Naive thymus-derived CD4-positive, alpha-beta T cell (primary cell): ENCODE results near the gene HNRNPUL1. TPM values are rescaled to one million over a fixed set of nuclear protein-coding genes. Genes with fewer than 3 reads are reported as not detected.

ENCODE experiments used
- ATAC-seq: fragments of 150-1000 bp; cut with Tn5 transposase; 2 replicates; pipeline ENCODE4 v1.10.0; 2021; ENCODE audit warnings: mild to moderate bottlenecking, moderate library complexity
- CTCF ChIA-PET: fragments of 350-600 bp; sonication (Branson Sonifier 250); formaldehyde crosslinking; loops from one replicate; lab custom pipeline; 2021; ENCODE audit warnings: antibody characterized with exemption; lab: Charles Lee
- POLR2A ChIA-PET: fragments of 350-600 bp; sonication (Branson Sonifier 250); formaldehyde crosslinking; loops from one replicate; lab custom pipeline; 2021; ENCODE audit warnings: antibody characterized with exemption, inconsistent platforms; lab: Charles Lee
- DNase-seq, 9 donors: peaks; one replicate each; pipeline versions ENCODE4 v3.0.0 to v3.0.0-alpha.2; 2020 to 2022; ENCODE audit warnings: mixed read lengths in 1 of 9
- H3K27ac ChIP-seq: one replicate; pipeline ENCODE4 v1.7.0; 2013; ENCODE audit warnings: mild to moderate bottlenecking, low read depth, low read length, moderate library complexity
- H3K27me3 ChIP-seq, 2 donors: one replicate each; pipeline ENCODE4 v1.7.0; 2013; ENCODE audit warnings: low read length in 2 of 2, mild to moderate bottlenecking in 2 of 2, moderate library complexity in 2 of 2; ENCODE audit not compliant: control insufficient read depth in 2 of 2, insufficient read depth in 2 of 2
- H3K36me3 ChIP-seq, 3 experiments: 1 replicate in 2 of 3; 2 replicates in 1 of 3; pipeline ENCODE4 v1.7.0; 2013; ENCODE audit warnings: low read length in 3 of 3, mild to moderate bottlenecking in 3 of 3, moderate library complexity in 1 of 3; ENCODE audit not compliant: insufficient read depth in 3 of 3, control insufficient read depth in 2 of 3
- H3K4me1 ChIP-seq, 2 donors: one replicate each; pipeline ENCODE4 v1.7.0; 2013; ENCODE audit warnings: low read length in 2 of 2, mild to moderate bottlenecking in 2 of 2, moderate library complexity in 1 of 2; ENCODE audit not compliant: control insufficient read depth in 2 of 2, insufficient read depth in 2 of 2
- H3K4me3 ChIP-seq: 2 replicates; pipeline ENCODE4 v1.7.0; 2013; ENCODE audit warnings: mild to moderate bottlenecking, low read length
- H3K9me3 ChIP-seq, 3 experiments: 1 replicate in 2 of 3; 2 replicates in 1 of 3; pipeline ENCODE4 v1.7.0; 2013; ENCODE audit warnings: low read length in 3 of 3; ENCODE audit not compliant: control insufficient read depth in 2 of 3
- H3K27ac Mint-ChIP-seq, 9 donors: one replicate each; pipeline ENCODE4 v1.8.0; 2020 to 2022; ENCODE audit warnings: mixed read lengths in 9 of 9, mild to moderate bottlenecking in 8 of 9, moderate library complexity in 5 of 9, inconsistent platforms in 2 of 9
- H3K27me3 Mint-ChIP-seq, 5 donors: one replicate each; pipeline ENCODE4 v1.8.0; 2021 to 2022; ENCODE audit warnings: mixed read lengths in 5 of 5, mild to moderate bottlenecking in 1 of 5
- H3K36me3 Mint-ChIP-seq, 5 donors: one replicate each; pipeline ENCODE4 v1.8.0; 2020 to 2022; ENCODE audit warnings: mixed read lengths in 5 of 5, mild to moderate bottlenecking in 3 of 5, inconsistent platforms in 1 of 5
- H3K4me1 Mint-ChIP-seq, 7 donors: one replicate each; pipeline ENCODE4 v1.8.0; 2020 to 2022; ENCODE audit warnings: mixed read lengths in 7 of 7, mild to moderate bottlenecking in 3 of 7, inconsistent platforms in 1 of 7
- H3K4me3 Mint-ChIP-seq, 10 donors: one replicate each; pipeline ENCODE4 v1.8.0; 2020 to 2022; ENCODE audit warnings: mild to moderate bottlenecking in 10 of 10, mixed read lengths in 10 of 10, moderate library complexity in 6 of 10, inconsistent platforms in 2 of 10
- H3K9me3 Mint-ChIP-seq, 11 donors: one replicate each; pipeline ENCODE4 v1.8.0; 2020 to 2022; ENCODE audit warnings: mixed read lengths in 11 of 11, mild to moderate bottlenecking in 4 of 11, inconsistent platforms in 1 of 11, moderate library complexity in 1 of 11
- intact Hi-C, 2 donors: fragments of 100-400 bp; cut with micrococcal nuclease; formaldehyde crosslinking; loops; one replicate each; pipeline ENCODE4 v1.15.1; 2023
- polyA plus RNA-seq, 2 donors: library from polyadenylated mRNA; unstranded; fragments of 300-500 nt; fragmentation: Illumina TruSeq; gene quantifications; one replicate each; pipeline ENCODE4 v1.2.3, GENCODE V29; 2021
- total RNA-seq, 6 experiments: library from RNA in 5 of 6; stranded (reverse) in 5 of 6; gene quantifications; 1 replicate in 5 of 6; 2 replicates in 1 of 6; pipeline ENCODE4 v1.2.3 and lab custom pipeline; 2021 to 2026

The HNRNPUL1 gene
- total and polyA plus RNA-seq, 7 experiments from 2014 or later, result 51.4 to 319 (median 270) TPM

DNA sequence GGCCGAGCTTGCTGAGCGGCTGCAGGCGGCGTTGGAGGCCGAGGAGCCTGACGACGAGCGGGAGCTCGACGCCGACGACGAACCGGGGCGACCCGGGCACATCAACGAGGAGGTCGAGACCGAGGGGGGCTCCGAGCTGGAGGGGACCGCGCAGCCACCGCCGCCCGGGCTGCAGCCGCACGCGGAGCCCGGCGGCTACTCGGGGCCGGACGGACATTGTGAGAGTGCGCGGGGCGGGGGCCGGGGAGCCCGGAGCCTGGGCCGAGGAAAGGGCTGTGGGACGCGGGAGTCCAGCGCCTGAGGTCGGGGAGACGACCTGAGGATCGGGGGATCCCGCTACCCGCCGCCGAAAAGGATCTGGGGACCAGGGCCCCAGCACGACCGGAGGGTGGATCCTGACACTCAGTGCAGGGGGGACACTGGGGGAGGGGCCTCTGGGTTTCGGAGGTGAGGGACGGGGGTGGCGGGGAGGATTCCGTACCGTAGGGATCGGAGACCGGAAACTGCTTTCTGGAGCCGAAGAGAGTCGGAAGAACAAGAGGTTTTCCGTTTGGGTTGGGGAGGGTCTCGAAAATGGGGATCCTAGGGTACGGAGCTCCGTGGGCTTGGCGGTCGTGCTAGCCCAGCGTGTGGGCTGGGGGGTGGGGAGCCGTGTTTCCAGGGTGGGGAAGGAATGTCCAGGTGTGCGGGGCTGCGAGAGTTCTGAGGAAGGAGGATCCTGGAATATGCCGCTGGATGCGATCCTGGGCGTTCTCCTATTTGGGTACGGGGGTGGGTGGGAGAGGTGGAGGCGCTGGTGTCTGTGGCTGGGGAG, 616 bp downstream of the HNRNPUL1 start:
- peak overlapping the region; percentile 77 for H3K4me3 ChIP-seq

DNA sequence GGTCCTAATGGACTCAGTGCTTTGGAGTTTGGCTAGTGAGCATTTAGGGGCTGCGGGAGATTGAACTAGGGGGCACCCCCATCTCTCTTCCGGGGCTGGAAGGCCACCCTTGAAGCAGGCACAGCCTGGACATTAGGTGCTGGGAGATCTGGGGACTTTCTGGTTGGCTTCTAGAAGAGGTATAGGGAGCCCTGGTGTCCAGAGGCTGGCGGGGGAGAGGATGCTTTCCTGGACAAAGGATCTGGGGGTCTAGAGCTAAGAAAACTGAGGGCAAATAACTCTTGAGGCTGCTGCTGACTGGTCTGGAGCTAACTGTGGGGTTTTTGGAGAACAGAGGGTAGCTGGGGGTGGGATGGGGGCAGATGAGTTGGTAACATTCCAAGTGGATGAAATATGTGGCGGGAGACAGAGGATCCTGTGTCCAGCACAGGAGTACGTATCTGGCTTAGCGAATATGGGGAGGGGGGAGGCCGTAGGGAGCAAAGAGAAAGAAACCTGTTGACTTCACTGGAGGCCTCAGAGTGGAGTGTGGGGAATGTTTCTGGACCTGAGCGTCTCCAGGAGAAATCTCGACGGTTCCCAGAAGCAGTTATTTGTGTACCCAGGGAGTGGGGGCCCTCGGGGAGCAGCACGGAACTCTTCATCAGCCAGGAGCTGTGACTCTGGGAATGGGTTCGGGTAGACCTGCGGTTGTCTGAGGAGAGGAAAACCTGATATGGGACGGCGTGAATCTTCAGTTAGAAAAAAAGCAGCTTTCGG, 1.4 kb downstream of the HNRNPUL1 start:
- POLR2A ChIA-PET, result interaction anchor here (0.6 to 9.6 kb wide), 13 partner anchors 11 to 467 kb away, joined by 3 to 339 read pairs (median 5); partner anchors contain the start of genes CCDC97, EGLN2 and TGFB1
- peak in 2 of 9 donors; percentile 9 to 13 for DNase-seq
- intact Hi-C loops, result loop anchor here in 1 of 2 donors (10.0 kb wide), 1 partner anchor 691 kb away; the partner anchor contains the start of gene SHKBP1
- H3K9me3 Mint-ChIP-seq, result peaks cover 0 to 18% (median 0%) of the 10 kb centered on the region in 11 donors
- CTCF ChIA-PET, result interaction anchor here (1.0 to 5.5 kb wide), 6 partner anchors 32 to 88 kb away, joined by 3 to 55 read pairs (median 6); partner anchors contain the start of gene TGFB1
- peaks cover 0 to 8% (median 0%) of the 10 kb centered on the region in 5 donors for H3K27me3 Mint-ChIP-seq
- H3K4me1 ChIP-seq, result peaks cover 22 to 30% of the 10 kb centered on the region in 2 donors
- peak overlapping the region; percentile 77 for H3K4me3 ChIP-seq
- no peaks in the 10 kb centered on the region for H3K27me3 ChIP-seq
- peak overlapping the region; percentile 97 to 100 (median 100) for H3K27ac Mint-ChIP-seq
- peaks cover 0 to 29% (median 5%) of the 10 kb centered on the region in 5 donors for H3K36me3 Mint-ChIP-seq
- H3K9me3 ChIP-seq, result no peaks in the 10 kb centered on the region
- peaks cover 4 to 51% (median 14%) of the 10 kb centered on the region in 3 experiments for H3K36me3 ChIP-seq
- H3K4me1 Mint-ChIP-seq, result peaks cover 33 to 59% (median 41%) of the 10 kb centered on the region in 7 donors
- ATAC-seq, result no peak
- peak overlapping the region; percentile 94 to 100 (median 98) for H3K4me3 Mint-ChIP-seq
- peak overlapping the region; percentile 99 for H3K27ac ChIP-seq

More for the DNA sequence above, 616 bp downstream of the HNRNPUL1 start:
- no peak for ATAC-seq
- Mint-ChIP-seq H3K9me3 (peaks cover 0 to 18% (median 0%) of the 10 kb centered on the region in 11 donors), H3K4me1 (peaks cover 33 to 61% (median 41%) of the 10 kb centered on the region in 7 donors), H3K4me3 (peak overlapping the region; percentile 95 to 100 (median 98)), H3K36me3 (peaks cover 0 to 29% (median 5%) of the 10 kb centered on the region in 5 donors), H3K27ac (peak overlapping the region; percentile 99 to 100 (median 100)), H3K27me3 (peaks cover 0 to 8% (median 0%) of the 10 kb centered on the region in 5 donors)
- peak in 8 of 9 donors; percentile 42 to 68 (median 52) for DNase-seq
- Histone ChIP-seq H3K9me3 (no peaks in the 10 kb centered on the region), H3K27ac (peak overlapping the region; percentile 99), H3K4me1 (peaks cover 22 to 30% of the 10 kb centered on the region in 2 donors), H3K36me3 (peaks cover 4 to 44% (median 13%) of the 10 kb centered on the region in 3 experiments), H3K27me3 (no peaks in the 10 kb centered on the region)
- ChIA-PET CTCF (interaction anchor here (0.5 to 5.5 kb wide), 10 partner anchors 10 to 734 kb away, joined by 3 to 55 read pairs (median 5); partner anchors contain the start of gene TGFB1), POLR2A (interaction anchor here (0.7 to 9.6 kb wide), 26 partner anchors 9 to 694 kb away, joined by 3 to 339 read pairs (median 7); partner anchors contain the start of genes ACTMAP, B9D2, CCDC97 and EGLN2)
- intact Hi-C loops, result loop anchor here (1.0 to 10.0 kb wide), 11 partner anchors 288 to 1922 kb away; partner anchors contain the start of genes BLVRB (in 1 of the 2), CIC (in 1 of the 2), DYRK1B (in 1 of the 2) and RAB4B (in 1 of the 2)

DNA sequence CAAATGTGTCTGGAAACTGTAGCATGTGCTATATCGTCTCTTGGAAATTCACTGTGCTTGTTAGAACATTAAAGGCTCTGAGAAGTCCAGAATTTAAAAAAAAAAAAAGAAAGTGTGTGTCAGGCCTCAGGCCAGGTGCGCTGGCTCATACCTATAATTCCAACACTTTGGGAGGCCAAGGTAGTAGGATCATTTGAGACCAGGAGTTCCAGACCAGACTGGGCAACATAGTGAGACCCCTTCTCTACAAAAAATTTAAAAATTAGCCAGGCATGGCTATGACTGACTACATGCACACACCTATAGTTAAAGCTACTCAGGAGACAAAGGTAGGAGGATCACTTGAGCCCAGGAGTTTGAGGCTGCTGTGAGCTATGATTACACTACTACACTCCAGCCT, 4.9 kb downstream of the HNRNPUL1 start:
- peaks cover 18 to 41% (median 37%) of the 10 kb centered on the region in 5 donors for H3K36me3 Mint-ChIP-seq
- peak overlapping the region in 1 of 9 donors; percentile 31 for H3K27ac Mint-ChIP-seq
- peak overlapping the region in 1 of 10 donors; percentile 41 for H3K4me3 Mint-ChIP-seq
- ATAC-seq (no peak), DNase-seq (no peak)
- Histone ChIP-seq H3K36me3 (peaks cover 38 to 85% (median 44%) of the 10 kb centered on the region in 3 experiments), H3K27ac (no peak overlapping the region), H3K4me1 (peaks cover 13 to 24% of the 10 kb centered on the region in 2 donors), H3K27me3 (no peaks in the 10 kb centered on the region), H3K9me3 (no peaks in the 10 kb centered on the region), H3K4me3 (no peak overlapping the region)
- intact Hi-C loops, result loop anchor here in 1 of 2 donors (10.0 kb wide), 1 partner anchor 694 kb away; the partner anchor contains the start of gene SHKBP1
- peaks cover 0 to 1% (median 0%) of the 10 kb centered on the region in 5 donors for H3K27me3 Mint-ChIP-seq
- ChIA-PET CTCF (interaction anchor here (0.7 kb wide), 1 partner anchor 30 kb away, joined by 3 read pairs; no protein-coding TSS in a partner anchor), POLR2A (interaction anchor here (0.6 kb wide), 1 partner anchor 9 kb away, joined by 3 read pairs; no protein-coding TSS in a partner anchor)
- H3K9me3 Mint-ChIP-seq, result peaks cover 0 to 2% (median 0%) of the 10 kb centered on the region in 11 donors
- peaks cover 24 to 40% (median 35%) of the 10 kb centered on the region in 7 donors for H3K4me1 Mint-ChIP-seq

DNA sequence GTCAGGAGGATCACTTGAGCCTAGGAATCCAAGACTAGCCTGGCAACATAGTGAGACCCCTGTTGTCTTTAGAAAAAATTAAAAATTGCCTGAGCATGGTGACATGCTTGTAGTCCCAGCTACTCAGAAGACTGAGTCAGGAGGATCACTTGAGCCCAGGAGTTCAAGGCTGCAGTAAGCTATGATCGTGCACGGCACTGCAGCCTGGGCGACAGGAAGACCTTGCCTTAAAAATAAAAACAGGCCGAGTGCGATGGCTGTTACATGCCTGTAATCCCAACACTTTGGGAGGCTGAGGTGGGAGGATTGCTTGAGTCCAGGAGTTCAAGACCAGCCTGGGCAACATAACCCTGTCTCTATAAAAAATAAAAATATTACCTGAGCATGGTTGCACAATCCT, 5.4 kb downstream of the HNRNPUL1 start:
- Histone ChIP-seq H3K27ac (no peak overlapping the region), H3K36me3 (peaks cover 42 to 86% (median 47%) of the 10 kb centered on the region in 3 experiments), H3K4me3 (no peak overlapping the region), H3K9me3 (no peaks in the 10 kb centered on the region), H3K4me1 (peaks cover 13 to 24% of the 10 kb centered on the region in 2 donors), H3K27me3 (no peaks in the 10 kb centered on the region)
- Mint-ChIP-seq H3K4me1 (peaks cover 24 to 40% (median 35%) of the 10 kb centered on the region in 7 donors), H3K36me3 (peaks cover 21 to 44% (median 39%) of the 10 kb centered on the region in 5 donors), H3K27me3 (no peaks in the 10 kb centered on the region), H3K27ac (peak overlapping the region in 2 of 9 donors; percentile 21 to 22), H3K9me3 (no peaks in the 10 kb centered on the region), H3K4me3 (no peak overlapping the region)
- ATAC-seq (no peak), DNase-seq (no peak)
- intact Hi-C loops, result loop anchor here in 1 of 2 donors (10.0 kb wide), 1 partner anchor 695 kb away; the partner anchor contains the start of gene SHKBP1
- CTCF ChIA-PET, result interaction anchor here (0.5 to 0.9 kb wide), 4 partner anchors 29 to 922 kb away, joined by 3 to 4 read pairs (median 3); no protein-coding TSS in a partner anchor
- POLR2A ChIA-PET, result interaction anchor here (0.6 kb wide), 1 partner anchor 8 kb away, joined by 3 read pairs; no protein-coding TSS in a partner anchor

DNA sequence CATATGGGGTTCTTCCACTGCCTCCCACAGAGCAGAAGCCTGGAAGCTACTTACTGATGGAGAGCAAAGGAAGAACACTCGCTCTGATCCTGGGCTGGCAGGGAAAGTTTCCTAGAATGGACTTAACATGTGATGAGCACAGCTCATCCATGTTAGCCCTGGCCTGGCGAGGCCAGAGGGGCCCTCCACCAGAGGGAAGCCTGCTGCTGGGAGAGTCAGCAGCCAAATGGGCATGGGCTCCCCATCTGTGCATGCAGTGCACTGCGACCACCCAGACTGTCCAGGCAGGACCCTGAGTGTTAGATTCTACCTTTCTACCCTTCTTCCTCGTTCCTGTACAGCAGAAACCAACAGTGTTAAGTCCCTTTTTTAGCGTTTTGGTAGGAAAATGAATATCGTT, 8.9 kb downstream of the HNRNPUL1 start:
- no peaks in the 10 kb centered on the region for H3K4me1 ChIP-seq
- no peaks in the 10 kb centered on the region for H3K27me3 Mint-ChIP-seq
- ATAC-seq (no peak), DNase-seq (no peak)
- H3K4me3 Mint-ChIP-seq, result no peak overlapping the region
- H3K9me3 ChIP-seq, result no peaks in the 10 kb centered on the region
- CTCF ChIA-PET, result no interaction called here
- H3K4me3 ChIP-seq, result no peak overlapping the region
- H3K9me3 Mint-ChIP-seq, result no peaks in the 10 kb centered on the region
- H3K27ac Mint-ChIP-seq, result peak overlapping the region in 3 of 9 donors; percentile 33 to 71 (median 37)
- intact Hi-C loops, result no loop called here
- H3K4me1 Mint-ChIP-seq, result peaks cover 1 to 17% (median 10%) of the 10 kb centered on the region in 7 donors
- no peak overlapping the region for H3K27ac ChIP-seq
- peaks cover 64 to 99% (median 64%) of the 10 kb centered on the region in 3 experiments for H3K36me3 ChIP-seq
- POLR2A ChIA-PET, result no interaction called here
- peaks cover 20 to 61% (median 31%) of the 10 kb centered on the region in 5 donors for H3K36me3 Mint-ChIP-seq
- no peaks in the 10 kb centered on the region for H3K27me3 ChIP-seq
